Progenitor cell of endocrine pancreas (in vitro differentiated cells): ENCODE measurements around the gene EML3. TPM values are rescaled to one million over a fixed set of nuclear protein-coding genes. Genes with fewer than 3 reads are reported as not detected.
A peak's percentile ranks its signal among the peaks of the same experiment; 100 is the strongest.
"Not testable (repeated sequence)": the region's sequence is repeated elsewhere in the genome, so short reads cannot be mapped to it uniquely, and the experiment has no call there.

Source experiments
- DNase-seq: peaks from one replicate; pipeline ENCODE4 v3.0.0; 2021; ENCODE audit warnings: low spot score; ENCODE audit not compliant: unreplicated experiment
- H3K27ac Mint-ChIP-seq: 2 replicates; pipeline ENCODE4 v1.8.0; 2021; ENCODE audit warnings: mild to moderate bottlenecking, moderate library complexity, mixed read lengths
- H3K27me3 Mint-ChIP-seq: 2 replicates; pipeline ENCODE4 v1.8.0; 2021; ENCODE audit warnings: mixed read lengths
- H3K36me3 Mint-ChIP-seq: 2 replicates; pipeline ENCODE4 v1.8.0; 2022; ENCODE audit warnings: mixed read lengths; ENCODE audit not compliant: insufficient read depth
- H3K4me1 Mint-ChIP-seq: 2 replicates; pipeline ENCODE4 v1.8.0; 2021; ENCODE audit warnings: low read depth, mixed read lengths
- H3K4me3 Mint-ChIP-seq: 2 replicates; pipeline ENCODE4 v1.8.0; 2021; ENCODE audit warnings: low read depth, mild to moderate bottlenecking, moderate library complexity, mixed read lengths
- H3K9me3 Mint-ChIP-seq: 2 replicates; pipeline ENCODE4 v1.8.0; 2021; ENCODE audit warnings: low read depth, mixed read lengths
- total RNA-seq: library from RNA; stranded (reverse); gene quantifications from 2 replicates; pipeline ENCODE4 v1.2.1, GENCODE V29; 2021
- TF ChIP-seq, protein P1 (sequence below): fragments of 200-600 bp; sonication (generic); IDR thresholded peaks from one replicate; pipeline ENCODE4 v1.5.0; 2021; ENCODE audit warnings: antibody characterized with exemption, mild to moderate bottlenecking; ENCODE audit not compliant: unreplicated experiment

Gene EML3
- total RNA-seq, 1 donor from 2014 or later, result 42.7 TPM

DNA sequence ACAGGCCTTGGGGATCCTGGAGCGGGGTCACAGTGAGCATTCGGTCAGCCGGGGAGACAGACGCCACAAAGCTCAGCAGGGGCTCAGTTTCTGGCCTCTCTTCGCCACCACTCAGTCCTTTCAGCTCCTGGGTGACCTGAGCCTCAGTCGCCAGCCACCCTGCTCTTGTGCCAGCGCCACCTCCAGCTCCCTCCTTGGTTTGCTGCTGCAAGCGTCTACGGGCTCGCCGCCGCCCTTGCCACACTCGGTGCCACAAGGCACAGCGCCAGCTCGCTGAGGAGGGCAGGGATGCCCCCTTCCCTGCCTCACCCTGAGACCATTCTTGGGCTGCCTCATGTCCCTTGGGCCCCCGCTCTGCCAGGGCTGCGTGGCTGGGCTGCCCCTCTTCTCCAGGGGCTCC lies 37.4 kb downstream of the EML3 start:
- H3K27me3 Mint-ChIP-seq, result no peaks in the 10 kb centered on the region
- TF ChIP-seq, protein P1, sequence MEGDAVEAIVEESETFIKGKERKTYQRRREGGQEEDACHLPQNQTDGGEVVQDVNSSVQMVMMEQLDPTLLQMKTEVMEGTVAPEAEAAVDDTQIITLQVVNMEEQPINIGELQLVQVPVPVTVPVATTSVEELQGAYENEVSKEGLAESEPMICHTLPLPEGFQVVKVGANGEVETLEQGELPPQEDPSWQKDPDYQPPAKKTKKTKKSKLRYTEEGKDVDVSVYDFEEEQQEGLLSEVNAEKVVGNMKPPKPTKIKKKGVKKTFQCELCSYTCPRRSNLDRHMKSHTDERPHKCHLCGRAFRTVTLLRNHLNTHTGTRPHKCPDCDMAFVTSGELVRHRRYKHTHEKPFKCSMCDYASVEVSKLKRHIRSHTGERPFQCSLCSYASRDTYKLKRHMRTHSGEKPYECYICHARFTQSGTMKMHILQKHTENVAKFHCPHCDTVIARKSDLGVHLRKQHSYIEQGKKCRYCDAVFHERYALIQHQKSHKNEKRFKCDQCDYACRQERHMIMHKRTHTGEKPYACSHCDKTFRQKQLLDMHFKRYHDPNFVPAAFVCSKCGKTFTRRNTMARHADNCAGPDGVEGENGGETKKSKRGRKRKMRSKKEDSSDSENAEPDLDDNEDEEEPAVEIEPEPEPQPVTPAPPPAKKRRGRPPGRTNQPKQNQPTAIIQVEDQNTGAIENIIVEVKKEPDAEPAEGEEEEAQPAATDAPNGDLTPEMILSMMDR, result no peak
- H3K27ac Mint-ChIP-seq, result peak overlapping the region; percentile 99
- DNase-seq, result no peak
- peak overlapping the region; percentile 99 for H3K4me3 Mint-ChIP-seq
- H3K4me1 Mint-ChIP-seq, result peaks cover 33% of the 10 kb centered on the region
- H3K9me3 Mint-ChIP-seq, result no peaks in the 10 kb centered on the region
- peaks cover 26% of the 10 kb centered on the region for H3K36me3 Mint-ChIP-seq

DNA sequence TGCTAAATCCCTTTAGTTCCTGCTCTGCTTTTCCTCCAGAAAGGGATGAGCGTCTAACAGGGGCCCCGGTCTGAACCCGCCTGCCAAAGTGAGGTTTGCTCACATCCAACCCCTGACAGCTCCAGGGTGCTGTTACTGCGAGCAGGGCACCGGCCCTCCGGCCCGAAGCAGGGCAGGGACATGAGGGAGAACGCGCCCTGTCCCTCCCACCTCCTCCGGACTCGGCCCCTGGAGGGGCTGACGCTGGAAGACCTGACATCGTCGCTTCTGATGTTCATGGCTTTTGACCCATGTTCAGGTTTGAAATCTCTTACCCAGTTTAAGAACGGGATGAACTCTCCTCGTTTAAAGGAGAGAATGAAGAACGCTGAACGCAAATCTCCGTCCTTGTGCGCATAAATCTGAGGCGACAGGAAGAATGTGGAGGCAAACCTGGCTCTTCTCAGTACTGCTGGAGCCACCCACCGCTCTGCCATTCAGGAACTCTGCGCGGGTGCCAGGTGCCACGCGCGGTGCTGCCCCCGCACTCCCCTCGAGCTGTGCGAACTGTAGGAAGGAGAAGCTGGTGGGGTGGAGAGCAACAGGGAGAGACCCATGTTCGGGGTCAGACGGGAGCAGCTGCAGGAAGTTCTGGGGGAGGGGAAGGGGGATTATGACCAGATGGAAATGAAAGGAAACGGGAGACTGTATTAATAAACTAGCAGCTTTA lies 38.1 kb downstream of the EML3 start:
- TF ChIP-seq, protein P1, result no peak
- no peaks in the 10 kb centered on the region for H3K27me3 Mint-ChIP-seq
- DNase-seq, result no peak
- H3K4me3 Mint-ChIP-seq, result peak overlapping the region; percentile 99
- H3K27ac Mint-ChIP-seq, result peak overlapping the region; percentile 99
- peaks cover 27% of the 10 kb centered on the region for H3K36me3 Mint-ChIP-seq
- no peaks in the 10 kb centered on the region for H3K9me3 Mint-ChIP-seq
- peaks cover 33% of the 10 kb centered on the region for H3K4me1 Mint-ChIP-seq

- TF ChIP-seq, protein P1, result no peak
- DNase-seq, result peak; percentile 95
- Mint-ChIP-seq H3K27ac (peak within 1 kb of the TSS; percentile 99), H3K9me3 (no peaks in the 10 kb centered on the region), H3K27me3 (no peaks in the 10 kb centered on the region), H3K36me3 (peaks cover 27% of the 10 kb centered on the region), H3K4me1 (peaks cover 33% of the 10 kb centered on the region), H3K4me3 (peak within 1 kb of the TSS; percentile 99)
These were observed 38.8 kb downstream of the EML3 start, which contains the start of gene EEF1G for GRCh38 chr11:62573592-62574362. Gene EEF1G (minus strand): TSS chr11:62573891. CDS start chr11:62573842, 49 bp downstream.

DNA sequence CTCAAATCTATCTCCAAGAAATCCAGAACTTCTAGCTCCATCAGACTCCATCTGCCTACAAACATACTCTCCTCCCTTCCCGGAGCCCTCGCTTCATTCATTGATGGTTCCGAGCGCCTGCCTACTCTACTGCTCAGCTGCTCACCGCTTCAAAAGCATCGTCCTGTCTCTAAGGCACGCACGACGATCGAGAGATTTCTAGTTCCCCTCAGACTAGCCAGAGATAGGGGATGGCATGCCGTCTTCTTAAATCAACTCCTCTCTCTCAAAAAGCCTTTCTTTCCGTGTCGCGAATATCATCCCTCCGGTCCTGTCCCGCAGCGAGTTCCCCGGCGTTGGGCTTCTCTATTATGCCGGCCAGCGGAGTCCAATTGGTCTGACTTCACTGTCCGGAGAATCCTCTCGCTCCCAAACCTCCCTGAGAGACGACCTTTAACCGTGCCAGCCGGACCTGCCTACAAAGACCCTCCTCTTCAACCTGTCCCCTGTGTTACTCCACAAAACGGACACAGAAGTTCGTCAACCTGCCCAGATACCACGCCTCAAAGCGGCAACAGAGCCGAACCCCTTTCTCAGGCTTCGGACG lies 39.5 kb downstream of the EML3 start:
- no peak for DNase-seq
- Mint-ChIP-seq H3K9me3 (no peaks in the 10 kb centered on the region), H3K27ac (peak overlapping the region; percentile 99), H3K4me3 (peak overlapping the region; percentile 99), H3K4me1 (peaks cover 33% of the 10 kb centered on the region), H3K36me3 (peaks cover 29% of the 10 kb centered on the region), H3K27me3 (no peaks in the 10 kb centered on the region)
- TF ChIP-seq, protein P1, result no peak

- H3K36me3 Mint-ChIP-seq, result peaks cover 31% of the 10 kb centered on the region
- no peaks in the 10 kb centered on the region for H3K27me3 Mint-ChIP-seq
- peak overlapping the region; percentile 99 for H3K4me3 Mint-ChIP-seq
- peaks cover 33% of the 10 kb centered on the region for H3K4me1 Mint-ChIP-seq
- TF ChIP-seq, protein P1, result no peak
- peak overlapping the region; percentile 99 for H3K27ac Mint-ChIP-seq
- no peaks in the 10 kb centered on the region for H3K9me3 Mint-ChIP-seq
- no peak for DNase-seq
These were observed 40.1 kb downstream of the EML3 start for GRCh38 chr11:62572431-62572830.

- Mint-ChIP-seq H3K27ac (peak overlapping the region; percentile 69), H3K4me1 (peaks cover 41% of the 10 kb centered on the region), H3K36me3 (peaks cover 36% of the 10 kb centered on the region), H3K4me3 (peak overlapping the region; percentile 1)
- H3K9me3 Mint-ChIP-seq, DNase-seq, H3K27me3 Mint-ChIP-seq: not testable (repeated sequence)
These were observed 41.1 kb downstream of the EML3 start for GRCh38 chr11:62571493-62571892.

GRCh38 chr11:62570903-62571302 lies 41.7 kb downstream of the EML3 start:
- not testable (repeated sequence) for H3K9me3 Mint-ChIP-seq, DNase-seq, H3K27me3 Mint-ChIP-seq
- H3K36me3 Mint-ChIP-seq, result peaks cover 39% of the 10 kb centered on the region
- peak overlapping the region; percentile 8 for H3K4me3 Mint-ChIP-seq
- peaks cover 47% of the 10 kb centered on the region for H3K4me1 Mint-ChIP-seq
- peak overlapping the region; percentile 87 for H3K27ac Mint-ChIP-seq
